Body of pancreas (tissue), 4 donors: ENCODE results near the gene TEFM. TPM values are rescaled to one million over a fixed set of nuclear protein-coding genes. Genes with fewer than 3 reads are reported as not detected.

Source experiments
- ATAC-seq: fragments of 150-250 bp; one replicate; pipeline ENCODE4 v1.9.1; 2016
- DNase-seq, 4 donors: peaks; one replicate each; pipeline ENCODE4 v3.0.0-alpha.2; 2019
- H3K27ac ChIP-seq, 4 donors: fragments of 200-600 bp; sonication (generic); 1 replicate in 3 of 4; 2 replicates in 1 of 4; pipeline versions ENCODE4 v1.5.1 to v1.6.1; 2016 to 2019; ENCODE audit warnings: mild to moderate bottlenecking in 1 of 4, mixed read lengths in 1 of 4, moderate library complexity in 1 of 4
- H3K27me3 ChIP-seq, 2 donors: fragments of 200-600 bp; sonication (generic); one replicate each; pipeline ENCODE4 v1.6.0; 2016; ENCODE audit warnings: mild to moderate bottlenecking in 1 of 2
- H3K36me3 ChIP-seq, 2 donors: fragments of 200-600 bp; sonication (generic); replicated peaks in 1 of 2; 2 replicates each; pipeline ENCODE4 v1.5.1; 2016; ENCODE audit warnings: low read depth in 2 of 2; ENCODE audit not compliant: insufficient read depth in 1 of 2
- H3K4me1 ChIP-seq: fragments of 200-600 bp; sonication (generic); one replicate; pipeline ENCODE4 v1.6.0; 2016
- H3K4me3 ChIP-seq, 2 donors: fragments of 200-600 bp; sonication (generic); 1 replicate in 1 of 2; 2 replicates in 1 of 2; pipeline ENCODE4 v1.5.1; 2016 to 2019
- H3K9me3 ChIP-seq, 3 donors: fragments of 200-600 bp; sonication (generic); 1 replicate in 2 of 3; 2 replicates in 1 of 3; pipeline ENCODE4 v1.5.1; 2016
- POLR2A ChIP-seq, 3 donors: fragments of 450-650 bp; IDR thresholded peaks; one replicate each; pipeline ENCODE4 v1.6.1; 2016; ENCODE audit warnings: antibody characterized with exemption in 3 of 3, mild to moderate bottlenecking in 2 of 3
- WGBS, 2 donors: methylation state at CpG; one replicate each; pipeline ENCODE4 v1.1.5; 2017; 5-methylcytosine and 5-hydroxymethylcytosine counted together
- intact Hi-C: fragments of 100-400 bp; cut with DNase I; formaldehyde crosslinking; loops from one replicate; pipeline ENCODE4 v1.15.1; 2023
- small RNA-seq: library from RNA; depleted of rRNA; stranded (forward); fragments of <200 nt; gene quantifications from one replicate; pipeline ENCODE3, GENCODE V24; 2016
- total RNA-seq, 2 donors: library from RNA; depleted of rRNA; stranded (reverse); fragments of >200 nt; gene quantifications; one replicate each; pipeline ENCODE4 v1.1.0, GENCODE V29; 2016
- TF ChIP-seq, protein P1 (sequence below), 7 experiments: fragments of 450-650 bp in 4 of 7; fragments of 200-600 bp in 3 of 7; sonication (generic) in 3 of 7; IDR thresholded peaks; one replicate each; pipeline ENCODE4 v1.5.1; 2016 to 2019; ENCODE audit warnings: antibody characterized with exemption in 7 of 7

Gene TEFM
- total RNA-seq, 2 donors from 2014 or later: 6.7 to 9.9 TPM

DNA sequence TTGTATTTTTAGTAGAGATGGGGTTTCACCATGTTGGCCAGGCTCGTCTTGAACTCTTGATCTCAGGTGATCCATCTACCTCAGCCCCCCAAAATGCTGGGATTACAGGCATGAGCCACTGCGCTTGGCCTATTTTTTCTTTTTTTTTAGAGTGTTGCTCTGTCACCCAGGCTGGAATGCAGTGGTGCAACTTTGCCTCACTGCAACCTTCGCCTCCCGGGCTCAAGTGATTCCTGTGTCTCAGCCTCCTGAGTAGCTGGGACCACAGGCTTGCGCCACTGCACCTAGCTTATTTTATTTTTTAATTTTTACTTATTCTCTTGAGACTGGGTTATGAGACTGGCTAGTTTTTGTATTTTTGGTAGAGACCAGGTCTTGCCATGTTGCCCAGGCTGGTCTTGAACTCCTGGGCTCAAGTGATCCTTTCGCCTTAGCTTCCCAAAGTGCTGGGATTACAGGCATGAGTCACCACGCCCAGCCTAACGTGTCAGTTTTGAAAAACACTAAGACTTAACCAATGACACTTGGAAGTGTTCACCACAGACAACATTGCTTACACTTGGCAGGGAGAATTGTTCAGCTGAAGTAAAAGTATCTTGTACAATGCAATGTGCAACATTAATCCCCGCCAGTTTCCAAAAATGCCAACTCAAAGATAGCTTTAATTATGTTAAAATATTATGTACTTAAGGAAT is 47.3 kb downstream of the TEFM start:
- intact Hi-C loops: no loop called here
- Histone ChIP-seq H3K27ac (no peak overlapping the region), H3K9me3 (no peaks in the 10 kb centered on the region), H3K27me3 (no peaks in the 10 kb centered on the region), H3K4me3 (no peak overlapping the region), H3K4me1 (no peaks in the 10 kb centered on the region), H3K36me3 (no peaks in the 10 kb centered on the region)
- DNase-seq (no peak), ATAC-seq (no peak)
- WGBS, 2 donors: 91 to 93% methylated on average over 9 of the region's 9 CpGs
- TF ChIP-seq, protein P1, sequence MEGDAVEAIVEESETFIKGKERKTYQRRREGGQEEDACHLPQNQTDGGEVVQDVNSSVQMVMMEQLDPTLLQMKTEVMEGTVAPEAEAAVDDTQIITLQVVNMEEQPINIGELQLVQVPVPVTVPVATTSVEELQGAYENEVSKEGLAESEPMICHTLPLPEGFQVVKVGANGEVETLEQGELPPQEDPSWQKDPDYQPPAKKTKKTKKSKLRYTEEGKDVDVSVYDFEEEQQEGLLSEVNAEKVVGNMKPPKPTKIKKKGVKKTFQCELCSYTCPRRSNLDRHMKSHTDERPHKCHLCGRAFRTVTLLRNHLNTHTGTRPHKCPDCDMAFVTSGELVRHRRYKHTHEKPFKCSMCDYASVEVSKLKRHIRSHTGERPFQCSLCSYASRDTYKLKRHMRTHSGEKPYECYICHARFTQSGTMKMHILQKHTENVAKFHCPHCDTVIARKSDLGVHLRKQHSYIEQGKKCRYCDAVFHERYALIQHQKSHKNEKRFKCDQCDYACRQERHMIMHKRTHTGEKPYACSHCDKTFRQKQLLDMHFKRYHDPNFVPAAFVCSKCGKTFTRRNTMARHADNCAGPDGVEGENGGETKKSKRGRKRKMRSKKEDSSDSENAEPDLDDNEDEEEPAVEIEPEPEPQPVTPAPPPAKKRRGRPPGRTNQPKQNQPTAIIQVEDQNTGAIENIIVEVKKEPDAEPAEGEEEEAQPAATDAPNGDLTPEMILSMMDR (IDR thresholded peaks at IDR 0.05): no peak
- TF ChIP-seq POLR2A (IDR thresholded peaks at IDR 0.05): no peak

DNA sequence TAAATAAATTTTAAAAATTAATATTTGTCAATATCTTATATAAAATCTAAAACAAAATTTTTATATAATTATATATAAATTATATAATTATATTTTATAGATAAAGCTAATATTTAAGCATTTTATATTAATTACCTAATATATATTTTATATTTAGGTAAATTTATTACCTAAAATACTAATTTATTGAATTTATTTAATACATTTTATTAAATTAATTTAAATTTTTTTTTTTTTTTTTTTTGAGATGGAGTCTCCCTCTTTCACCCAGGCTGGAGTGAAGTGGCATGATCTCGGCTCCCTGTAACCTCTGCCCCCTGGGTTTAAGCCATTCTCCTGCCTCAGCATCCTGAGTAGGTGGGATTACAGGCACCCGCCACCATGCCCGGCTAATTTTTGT is 51.9 kb downstream of the TEFM start:
- H3K27ac ChIP-seq: no peak overlapping the region
- H3K4me3 ChIP-seq: no peak overlapping the region
- H3K27me3 ChIP-seq: no peaks in the 10 kb centered on the region
- DNase-seq: no peak
- TF ChIP-seq, protein P1 (IDR thresholded peaks at IDR 0.05): no peak
- TF ChIP-seq POLR2A (IDR thresholded peaks at IDR 0.05): no peak
- H3K9me3 ChIP-seq: no peaks in the 10 kb centered on the region
- intact Hi-C loops: no loop called here
- no peak for ATAC-seq
- WGBS, 2 donors: 94 to 98% methylated on average over 3 of the region's 3 CpGs
- no peaks in the 10 kb centered on the region for H3K36me3 ChIP-seq
- H3K4me1 ChIP-seq: no peaks in the 10 kb centered on the region

Small RNAs within 50 kb of the gene (small RNA-seq; reads per million reads assigned to genes)
- gene RNU6-298P: not detected

Other genes with a start within 250 kb of the TEFM start
- gene CRLF3, start 81.5 kb downstream of the TEFM start, total RNA-seq: 1 to 10 TPM; 2.6 to 5.2 TPM
- 1 to 10 TPM; 1.0 to 1.6 TPM for gene ATAD5, start 74.3 kb downstream of the TEFM start, total RNA-seq
- gene ADAP2, start 15.7 kb upstream of the TEFM start, total RNA-seq: 10 to 100 TPM; 13.7 to 14.8 TPM
- gene RNF135, start 64.8 kb upstream of the TEFM start, total RNA-seq: 10 to 100 TPM; 13.7 to 18.8 TPM
- 10 to 100 TPM; 54.7 to 57.1 TPM for gene NF1, start 188.7 kb upstream of the TEFM start, total RNA-seq